ENCODE results near the gene BCAS3.

Gene BCAS3

GRCh38 chr17:61410141-61411010 is 732.7 kb downstream of the BCAS3 start:
- DNase-seq (ENCODE audit: low spot score) = peak; percentile 49

GRCh38 chr17:61411011-61411260 is 733.3 kb downstream of the BCAS3 start:
- DNase-seq (ENCODE audit: low spot score) = peak; percentile 90

- DNase-seq (ENCODE audit: low spot score) = peak; percentile 83
Observed at GRCh38 chr17:61411261-61412142, 733.9 kb downstream of the BCAS3 start.

- peak; percentile 93 for DNase-seq (ENCODE audit: low spot score)
Observed at GRCh38 chr17:61412143-61412859, 734.6 kb downstream of the BCAS3 start.

DNA sequence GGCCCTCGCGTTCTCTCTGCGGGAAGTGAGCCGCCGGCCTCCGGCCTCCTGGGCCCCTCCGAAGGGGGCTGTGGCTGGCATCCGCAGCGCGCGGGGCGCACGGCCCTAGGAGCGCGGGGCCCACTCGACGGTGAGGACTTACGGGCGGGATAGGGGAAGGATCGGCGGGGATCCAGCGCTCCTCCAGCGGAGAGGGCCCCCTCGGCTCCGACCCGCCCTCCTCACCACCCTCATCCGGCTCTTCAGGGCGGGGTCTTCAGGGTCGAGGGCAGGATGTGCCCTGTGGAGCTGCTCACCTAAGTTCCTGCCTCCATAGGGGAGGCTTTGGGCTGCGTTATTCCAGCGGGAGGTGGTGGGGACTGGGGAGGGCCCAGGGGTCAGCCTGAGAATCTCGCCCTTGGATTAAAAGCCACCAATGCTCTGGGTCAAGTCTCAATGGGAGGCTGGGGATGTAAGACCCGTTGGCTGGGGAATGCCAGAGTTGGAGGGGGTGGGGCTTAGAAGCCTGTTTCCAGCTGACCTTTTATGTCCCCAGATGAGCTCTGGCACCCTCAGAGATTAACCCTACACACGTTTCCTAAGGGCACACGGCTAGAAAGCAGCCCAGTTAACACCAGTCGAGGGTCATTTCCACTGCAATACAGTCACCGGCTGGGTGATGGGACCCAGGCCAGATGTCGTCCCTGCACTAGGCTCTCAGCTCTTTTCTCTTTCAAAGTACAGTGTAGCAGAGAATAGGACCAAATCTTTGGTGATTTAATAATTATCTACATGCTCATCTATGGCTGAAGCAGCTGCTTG is 735.4 kb downstream of the BCAS3 start:
- DNase-seq (ENCODE audit: low spot score) = peak; percentile 29

DNA sequence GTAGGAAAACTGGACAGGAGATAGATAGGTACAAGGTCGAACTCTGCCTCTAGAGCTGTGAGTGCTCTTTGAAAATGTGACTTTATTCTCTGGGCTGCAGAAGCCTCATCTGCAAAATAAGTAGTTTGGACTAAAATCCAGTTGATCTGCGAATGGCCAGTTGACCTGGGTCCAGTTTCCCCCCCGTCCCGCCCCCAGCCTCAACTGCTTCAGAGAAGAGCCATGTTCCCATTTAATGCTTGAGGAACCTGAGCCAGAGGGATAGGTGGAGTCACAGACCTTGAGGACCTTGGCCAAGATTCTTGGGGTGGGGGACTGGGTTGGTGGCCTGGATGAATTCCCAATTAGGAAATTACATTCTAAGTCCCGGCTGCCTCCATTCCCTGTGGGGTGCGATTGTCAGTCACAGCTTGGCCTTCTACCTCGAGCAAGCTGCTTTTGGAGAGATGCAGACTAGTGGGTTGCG is 736.0 kb downstream of the BCAS3 start:
- DNase-seq (ENCODE audit: low spot score) = no peak

DNA sequence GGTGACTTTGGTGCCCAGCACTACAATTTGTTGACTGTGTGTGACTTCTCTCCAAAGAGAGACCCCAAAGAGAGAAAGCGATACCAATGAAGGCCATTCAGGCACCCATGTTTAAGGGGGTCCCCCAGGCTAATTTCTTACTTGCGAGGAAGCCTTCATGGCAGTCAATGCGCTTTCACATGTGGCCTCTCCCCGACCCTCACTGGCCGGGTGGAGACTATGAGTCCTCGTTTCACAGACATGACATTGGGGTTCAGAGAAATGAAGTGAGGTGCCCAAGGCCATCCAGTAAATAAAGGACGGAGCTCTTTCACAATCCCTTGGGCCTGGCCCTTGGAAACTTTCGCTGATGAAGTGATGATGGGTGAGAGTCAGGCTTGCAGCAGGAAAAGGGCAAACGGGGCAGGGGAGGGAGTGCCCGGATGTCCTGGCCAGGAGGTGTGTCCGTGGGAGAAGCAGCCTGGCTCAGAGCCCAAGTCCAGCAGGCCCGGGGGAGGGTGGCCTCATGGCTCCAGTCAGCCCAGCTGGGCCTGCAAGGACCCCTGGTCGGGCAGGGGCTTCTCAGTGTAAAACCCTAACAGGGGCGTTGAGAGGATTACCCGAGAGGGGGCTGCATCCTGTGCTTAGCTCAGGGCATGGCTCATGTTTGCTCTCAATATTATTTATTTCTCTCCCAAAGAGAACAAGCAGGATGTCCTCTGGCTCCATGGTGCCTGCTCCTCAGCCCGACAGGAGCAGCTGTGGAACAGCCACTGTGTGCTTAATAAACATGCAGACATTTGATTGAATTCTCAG is 736.7 kb downstream of the BCAS3 start:
- peak; percentile 72 for DNase-seq (ENCODE audit: low spot score)

DNA sequence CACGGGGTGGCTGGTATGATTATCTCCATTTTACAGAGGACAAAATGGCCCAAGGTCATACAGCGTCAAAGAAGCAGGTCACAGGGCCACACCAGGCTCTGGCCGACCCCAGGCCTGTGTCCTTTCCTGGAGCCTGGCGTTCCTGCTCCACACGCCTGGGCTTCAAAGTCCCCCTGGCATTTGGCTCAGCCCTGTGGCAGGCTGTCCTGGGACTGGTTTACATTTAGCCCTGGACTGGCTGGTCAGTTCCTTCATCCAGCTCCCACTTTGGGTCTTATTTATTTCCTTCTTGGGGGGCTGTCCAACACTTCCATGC is 737.2 kb downstream of the BCAS3 start:
- no peak for DNase-seq (ENCODE audit: low spot score)

DNA sequence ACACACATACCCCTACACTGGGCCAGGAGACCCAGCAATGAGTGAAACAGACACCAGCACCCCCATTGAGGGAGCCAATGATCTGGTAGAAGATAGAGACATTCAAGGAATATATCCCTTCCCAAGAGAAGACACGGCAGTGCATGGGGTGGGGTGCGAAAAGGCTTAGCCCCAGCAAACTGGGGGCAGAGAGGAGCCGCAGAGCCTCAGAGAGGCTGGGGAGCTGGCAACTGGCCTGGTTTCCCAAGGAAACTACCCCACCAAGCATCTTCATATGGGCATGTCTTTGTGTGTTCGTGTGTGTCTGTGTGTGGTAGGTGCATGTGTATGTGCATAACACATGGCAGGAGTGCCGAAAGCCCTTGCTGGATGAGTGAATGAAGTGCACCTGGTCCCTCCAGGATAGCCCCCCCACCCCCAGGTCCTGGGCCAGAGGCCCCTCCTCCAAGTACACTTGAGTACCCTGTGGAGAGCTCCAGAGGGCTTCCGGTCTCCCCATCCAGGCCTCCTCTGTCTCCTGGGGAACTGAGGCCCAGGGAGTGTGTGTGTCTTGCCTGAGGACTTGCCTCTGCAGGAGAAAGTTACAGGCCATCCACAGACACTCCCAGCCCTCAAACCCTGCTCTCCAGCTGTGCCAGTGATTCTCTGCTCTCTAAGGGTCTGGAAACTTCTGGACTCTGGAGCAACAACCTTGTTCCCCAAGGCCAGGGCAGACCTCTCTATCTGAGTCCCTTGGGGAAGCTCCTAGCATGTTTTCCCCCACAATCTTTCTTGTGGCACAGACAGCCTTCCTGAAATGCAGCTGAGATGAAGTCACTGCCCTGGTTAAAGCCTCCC is 737.9 kb downstream of the BCAS3 start:
- peak; percentile 48 for DNase-seq (ENCODE audit: low spot score)

GRCh38 chr17:61416211-61416539 is 738.5 kb downstream of the BCAS3 start:
- DNase-seq (ENCODE audit: low spot score) = no peak

DNA sequence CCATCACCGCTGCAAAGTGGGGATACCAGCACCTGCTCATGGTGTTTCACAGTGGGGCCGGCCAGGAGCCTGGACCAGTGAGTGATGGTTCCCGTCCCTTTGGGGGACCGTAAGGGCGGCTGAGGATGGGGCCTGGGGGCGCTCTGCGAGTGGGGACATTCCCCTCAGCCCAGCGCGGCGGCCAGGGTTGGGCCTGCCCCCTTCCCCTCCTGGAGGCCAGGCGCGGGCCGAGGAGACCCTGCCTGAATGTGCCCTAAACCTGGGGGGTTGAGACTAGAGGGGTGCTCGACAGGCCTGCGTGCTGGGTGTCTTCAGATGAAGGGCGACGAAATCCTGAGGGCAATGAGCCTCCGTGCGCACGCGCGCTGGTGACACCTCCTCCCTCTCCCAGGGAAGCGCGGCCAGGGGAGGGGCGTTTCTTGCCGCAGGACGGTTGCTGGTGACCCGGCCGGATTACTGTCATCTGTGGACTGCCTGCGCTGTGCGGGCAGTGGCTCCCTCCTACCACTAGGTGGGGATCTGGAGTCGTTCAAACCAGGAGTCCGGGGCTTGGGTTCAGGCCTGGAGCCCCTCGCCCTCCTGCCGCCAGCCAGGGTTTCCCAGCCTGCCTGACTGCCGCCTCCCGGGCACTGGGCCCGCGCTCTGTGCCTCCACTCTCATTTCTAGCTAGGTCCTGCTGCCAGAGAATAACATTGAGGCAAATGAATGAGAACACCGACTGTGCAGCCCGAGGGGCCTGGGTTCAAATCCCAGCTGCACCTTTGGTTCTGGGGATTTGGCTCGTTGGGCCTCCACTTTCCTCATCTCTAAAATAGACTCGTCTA is 739.1 kb downstream of the BCAS3 start:
- peak; percentile 96 for DNase-seq (ENCODE audit: low spot score)

- DNase-seq (ENCODE audit: low spot score) = no peak
Observed at GRCh38 chr17:61418449-61418848, 740.8 kb downstream of the BCAS3 start.

DNA sequence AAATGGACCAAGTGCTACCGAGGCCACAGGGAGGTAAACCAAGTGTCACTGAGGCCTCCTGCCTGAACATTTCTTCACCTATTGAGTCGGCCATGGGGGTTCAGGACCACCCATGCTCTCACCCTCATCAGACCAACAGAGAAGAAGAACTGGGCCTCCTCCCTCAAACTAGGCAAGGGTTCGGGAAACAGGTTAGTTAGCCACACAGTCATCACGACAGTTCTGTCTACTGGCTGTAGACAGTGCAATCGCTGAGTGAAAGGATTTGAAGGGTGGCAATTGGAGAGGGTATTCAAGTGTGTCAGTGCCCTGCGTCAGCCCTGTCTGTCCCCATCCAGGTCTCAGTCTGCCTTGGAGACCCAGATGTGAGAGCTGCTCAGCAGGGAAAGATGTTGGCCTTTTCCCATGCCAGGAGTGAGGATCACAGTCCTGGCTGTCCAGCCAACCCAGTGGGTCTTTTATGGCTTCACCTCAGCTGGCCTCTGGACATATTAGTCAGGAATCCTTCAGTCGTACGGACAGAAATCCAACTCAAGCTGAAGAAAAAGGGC is 741.9 kb downstream of the BCAS3 start:
- DNase-seq (ENCODE audit: low spot score) = no peak

DNA sequence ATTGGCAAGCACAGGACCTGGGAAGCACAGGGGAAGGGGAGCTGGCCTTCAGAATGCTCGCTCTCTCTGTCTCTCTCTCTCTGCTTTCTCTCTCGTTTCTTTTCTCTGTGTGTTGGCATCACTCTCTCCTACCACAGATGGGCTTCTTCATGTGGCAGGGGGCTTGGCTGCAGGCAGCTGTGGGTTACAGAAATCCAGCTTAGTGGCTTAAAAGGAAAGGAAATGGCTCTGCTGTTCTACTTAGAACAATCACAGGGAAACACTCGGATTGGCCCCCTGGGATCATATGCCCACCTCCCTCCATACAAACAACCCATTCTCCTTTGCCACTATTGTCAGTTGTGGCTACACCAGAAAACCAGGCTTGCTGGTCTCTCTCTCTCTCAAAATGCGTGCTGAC is 742.4 kb downstream of the BCAS3 start:
- no peak for DNase-seq (ENCODE audit: low spot score)

DNA sequence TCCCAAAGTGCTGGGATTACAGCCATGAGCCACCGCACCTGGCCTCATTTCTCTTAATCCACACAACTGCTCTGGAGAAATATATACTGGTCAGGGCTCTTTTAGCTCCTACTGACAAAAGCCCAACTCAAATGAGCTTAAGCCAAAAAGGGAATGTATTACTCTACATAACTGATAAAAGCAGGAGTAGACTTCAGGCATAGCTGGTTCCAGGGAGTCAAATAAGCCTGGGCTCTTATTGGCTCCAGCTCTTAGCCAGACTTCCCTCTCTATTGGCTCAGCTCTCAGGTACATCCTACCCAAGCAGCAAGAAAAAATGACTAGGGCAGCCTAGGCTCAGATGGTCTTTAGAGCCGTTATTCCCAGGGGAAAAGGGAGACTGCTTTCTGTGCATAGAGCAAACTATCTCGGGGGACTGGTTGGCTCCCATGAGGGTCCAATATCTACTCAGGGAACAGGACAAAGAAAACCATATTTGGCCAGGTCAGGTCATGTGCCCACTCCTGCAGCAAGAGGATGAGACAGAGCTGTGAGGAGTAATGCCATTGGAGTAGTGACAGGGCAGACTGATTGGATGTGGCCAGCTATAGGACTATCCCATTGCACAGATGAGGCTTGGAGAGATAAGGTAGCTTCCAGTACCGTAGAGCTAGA is 743.2 kb downstream of the BCAS3 start:
- DNase-seq (ENCODE audit: low spot score) = no peak

DNA sequence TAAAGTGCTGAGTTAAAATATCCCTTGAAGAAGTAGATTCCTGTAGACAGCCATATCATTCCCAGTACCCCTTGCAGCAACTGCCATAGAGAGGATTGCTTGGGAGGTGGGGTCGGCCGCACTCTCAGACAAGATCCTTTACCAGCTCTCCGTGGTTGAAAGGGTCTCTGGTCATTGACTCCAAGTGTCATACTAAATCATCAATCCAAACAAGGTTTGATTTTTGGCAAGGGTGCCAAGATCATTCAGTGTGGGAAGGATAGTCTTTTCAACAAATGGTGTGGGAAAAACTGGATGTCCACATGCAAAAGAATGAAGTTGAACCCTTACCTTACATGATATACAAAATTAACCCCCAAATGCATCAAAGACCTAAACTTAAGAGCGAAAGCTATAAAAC is 743.8 kb downstream of the BCAS3 start:
- DNase-seq (ENCODE audit: low spot score) = no peak

DNA sequence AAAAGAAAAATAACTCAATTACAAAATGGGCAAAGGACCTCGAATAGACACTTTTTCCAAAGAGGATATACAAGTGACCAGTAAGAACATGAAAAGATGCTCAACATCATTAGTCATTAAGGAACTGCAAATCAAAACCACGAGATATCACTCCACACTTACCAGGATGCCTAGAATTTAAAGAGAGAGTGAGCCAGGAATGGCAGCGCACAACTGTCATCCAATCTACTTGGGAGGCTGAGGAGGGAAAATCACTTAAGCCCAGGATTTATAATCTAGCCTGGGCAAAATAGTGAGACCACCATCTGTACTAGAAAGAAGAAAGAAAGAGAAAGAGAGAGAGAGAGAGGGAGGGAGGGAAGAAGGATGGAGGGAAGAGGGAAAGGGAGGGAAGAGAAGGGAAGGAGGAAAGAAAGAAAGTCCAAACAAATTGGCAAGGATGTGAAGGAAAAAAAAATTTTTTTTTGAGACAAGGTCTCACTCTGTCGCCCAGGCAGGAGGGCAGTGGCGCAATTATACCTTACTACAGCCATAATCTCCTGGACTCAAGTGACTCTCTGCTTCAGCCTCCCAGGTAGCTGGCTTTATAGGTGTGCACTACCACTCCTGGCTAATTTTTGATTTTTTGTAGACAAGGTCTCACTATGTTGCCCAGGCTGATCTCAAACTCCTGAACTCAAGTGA is 744.6 kb downstream of the BCAS3 start:
- DNase-seq (ENCODE audit: low spot score) = no peak

- DNase-seq (ENCODE audit: low spot score) = no peak
Observed at GRCh38 chr17:61422869-61423268, 745.2 kb downstream of the BCAS3 start.

Measured in AG08396 (cell line).